BLaER1 (cell line): Measurements from ENCODE around the gene LMTK2.
"Not testable (repeated sequence)": the region's sequence is repeated elsewhere in the genome, so short reads cannot be mapped to it uniquely, and the experiment has no call there.

Experiments
- H3K27ac ChIP-seq: shearing (Covaris generic); formaldehyde crosslinking; 2 replicates; pipeline ENCODE4 v1.8.1; 2022
- H3K27me3 ChIP-seq: shearing (Covaris generic); formaldehyde crosslinking; 2 replicates; pipeline ENCODE4 v1.8.1; 2022
- H3K36me3 ChIP-seq: shearing (Covaris generic); formaldehyde crosslinking; 2 replicates; pipeline ENCODE4 v1.8.1; 2022
- H3K4me1 ChIP-seq: shearing (Covaris generic); formaldehyde crosslinking; 2 replicates; pipeline ENCODE4 v1.8.1; 2022
- H3K4me2 ChIP-seq: shearing (Covaris generic); formaldehyde crosslinking; 2 replicates; pipeline ENCODE4 v1.8.1; 2022
- H3K4me3 ChIP-seq: shearing (Covaris generic); formaldehyde crosslinking; 2 replicates; pipeline ENCODE4 v1.8.1; 2022
- H3K9ac ChIP-seq: shearing (Covaris generic); formaldehyde crosslinking; 2 replicates; pipeline ENCODE4 v1.8.1; 2022
- H3K9me3 ChIP-seq: shearing (Covaris generic); formaldehyde crosslinking; 2 replicates; pipeline ENCODE4 v1.8.1; 2022
- H4K20me1 ChIP-seq: shearing (Covaris generic); formaldehyde crosslinking; 2 replicates; pipeline ENCODE4 v1.8.1; 2022
- Cebpa-rat ChIP-seq: shearing (Covaris generic); IDR thresholded peaks from 2 replicates; pipeline ENCODE4 v1.8.1; 2022

Gene LMTK2

DNA sequence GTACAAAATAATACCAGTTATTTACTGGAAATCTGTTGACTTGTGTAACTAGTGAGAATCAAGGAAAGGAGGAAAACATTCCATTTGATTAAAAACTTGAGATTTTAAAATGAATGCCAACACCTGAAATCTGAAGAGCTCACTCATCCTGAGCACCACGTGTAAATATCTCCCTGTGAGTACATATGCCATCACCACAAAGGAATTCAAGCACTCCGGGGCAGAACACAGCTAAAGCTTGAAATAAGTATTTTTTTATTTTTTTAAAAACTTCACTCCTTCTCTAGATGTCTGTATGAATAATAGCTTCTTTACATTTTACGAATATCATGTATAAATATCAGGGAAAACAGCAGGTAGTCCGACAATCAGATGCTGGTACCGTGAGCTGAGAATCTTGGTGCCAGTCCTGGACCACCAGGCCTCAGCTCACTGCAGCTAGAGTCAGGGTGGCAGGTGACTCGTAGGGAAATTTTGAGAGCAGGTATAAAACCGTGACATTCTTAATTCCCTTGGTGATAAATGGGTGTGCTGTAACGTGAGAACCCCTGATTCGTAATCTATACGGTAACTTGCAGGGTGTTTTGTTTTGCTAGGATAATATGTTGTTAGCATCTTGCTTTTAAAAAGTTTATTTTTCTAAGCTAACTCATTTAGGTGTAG is 12.7 kb downstream of the LMTK2 start:
- H3K9ac ChIP-seq: no peak overlapping the region
- no peaks in the 10 kb centered on the region for H3K9me3 ChIP-seq
- peaks cover 99% of the 10 kb centered on the region for H4K20me1 ChIP-seq
- H3K4me3 ChIP-seq: no peak overlapping the region
- no peaks in the 10 kb centered on the region for H3K27me3 ChIP-seq
- no peak overlapping the region for H3K27ac ChIP-seq
- peaks cover 13% of the 10 kb centered on the region for H3K4me1 ChIP-seq
- no peak for TF ChIP-seq Cebpa-rat
- no peak overlapping the region for H3K4me2 ChIP-seq
- peaks cover 18% of the 10 kb centered on the region for H3K36me3 ChIP-seq

DNA sequence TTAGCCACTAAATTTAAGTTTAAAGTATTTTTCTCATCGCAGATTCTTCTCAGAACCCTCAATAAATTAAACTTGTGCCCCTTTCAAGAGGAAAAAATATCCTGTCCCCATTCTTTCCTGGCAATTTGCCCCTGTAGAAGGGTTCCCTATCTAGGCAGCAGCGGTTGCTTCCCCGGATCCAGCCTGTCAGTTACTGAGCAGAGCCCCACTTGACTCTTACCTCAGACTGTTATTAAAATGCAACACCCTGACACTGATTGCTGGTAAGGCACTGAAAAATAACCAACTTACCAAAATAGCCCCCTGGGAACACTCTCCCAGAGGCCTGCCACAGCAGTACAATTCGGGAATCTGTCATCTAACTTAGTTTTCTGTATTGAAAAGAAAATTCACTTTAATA is 13.9 kb downstream of the LMTK2 start:
- H3K27me3 ChIP-seq: no peaks in the 10 kb centered on the region
- peaks cover 19% of the 10 kb centered on the region for H3K36me3 ChIP-seq
- no peak overlapping the region for H3K4me3 ChIP-seq
- H3K9ac ChIP-seq: no peak overlapping the region
- H3K4me2 ChIP-seq: no peak overlapping the region
- peaks cover 99% of the 10 kb centered on the region for H4K20me1 ChIP-seq
- H3K9me3 ChIP-seq: no peaks in the 10 kb centered on the region
- peaks cover 6% of the 10 kb centered on the region for H3K4me1 ChIP-seq
- no peak for TF ChIP-seq Cebpa-rat
- no peak overlapping the region for H3K27ac ChIP-seq

DNA sequence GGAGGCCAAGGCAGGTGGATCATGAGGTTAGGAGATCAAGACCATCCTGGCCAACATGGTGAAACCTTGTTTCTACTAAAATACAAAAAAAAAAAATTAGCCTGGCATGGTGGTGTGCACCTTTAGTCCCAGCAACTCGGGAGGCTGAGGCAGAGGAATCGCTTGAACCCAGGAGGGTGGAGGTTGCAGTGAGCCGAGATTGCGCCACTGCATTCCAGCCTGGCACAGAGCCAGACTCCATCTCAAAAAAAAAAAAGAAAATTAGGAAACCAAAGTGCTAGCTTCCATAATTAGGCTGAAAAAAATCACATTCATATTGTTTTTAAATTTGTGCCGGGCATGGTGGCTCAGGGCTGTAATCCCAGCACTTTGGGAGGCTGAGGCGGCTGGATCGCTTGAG is 14.7 kb downstream of the LMTK2 start:
- H3K9me3 ChIP-seq, H3K4me3 ChIP-seq, H3K27ac ChIP-seq, H3K27me3 ChIP-seq, H3K9ac ChIP-seq, H3K4me1 ChIP-seq, H3K4me2 ChIP-seq: not testable (repeated sequence)
- Histone ChIP-seq H4K20me1 (peaks cover 99% of the 10 kb centered on the region), H3K36me3 (peaks cover 19% of the 10 kb centered on the region)

GRCh38 chr7:98123365-98123696 is 16.7 kb downstream of the LMTK2 start:
- H4K20me1 ChIP-seq: peaks cover 99% of the 10 kb centered on the region
- no peak overlapping the region for H3K27ac ChIP-seq
- no peak overlapping the region for H3K4me2 ChIP-seq
- H3K4me3 ChIP-seq: no peak overlapping the region
- H3K9me3 ChIP-seq: no peaks in the 10 kb centered on the region
- TF ChIP-seq Cebpa-rat: no peak
- H3K9ac ChIP-seq: no peak overlapping the region
- H3K36me3 ChIP-seq: peaks cover 18% of the 10 kb centered on the region
- H3K27me3 ChIP-seq: no peaks in the 10 kb centered on the region
- H3K4me1 ChIP-seq: peaks cover 16% of the 10 kb centered on the region

DNA sequence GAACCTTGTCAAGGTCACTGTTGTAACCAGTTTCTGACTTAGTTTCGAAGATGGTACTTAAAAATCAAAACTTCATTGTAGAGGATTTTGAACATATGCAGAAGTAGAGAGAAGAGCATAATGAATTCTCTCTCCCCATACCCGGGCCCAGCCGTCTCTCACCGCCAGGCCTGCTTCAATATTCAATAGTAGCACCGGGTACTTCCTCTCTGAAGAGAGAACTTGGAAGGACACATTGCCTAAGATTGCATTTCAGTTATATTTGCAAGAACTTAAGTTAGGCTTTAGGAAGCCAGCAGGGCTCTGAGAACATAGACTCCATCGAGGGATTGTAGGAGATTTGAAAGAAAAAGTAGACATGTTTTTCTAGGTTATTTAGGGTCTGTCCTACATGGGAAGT is 19.1 kb downstream of the LMTK2 start:
- H3K9ac ChIP-seq: no peak overlapping the region
- H3K9me3 ChIP-seq: no peaks in the 10 kb centered on the region
- peaks cover 20% of the 10 kb centered on the region for H3K4me1 ChIP-seq
- no peaks in the 10 kb centered on the region for H3K27me3 ChIP-seq
- no peak overlapping the region for H3K27ac ChIP-seq
- no peak overlapping the region for H3K4me2 ChIP-seq
- peaks cover 7% of the 10 kb centered on the region for H3K36me3 ChIP-seq
- H3K4me3 ChIP-seq: no peak overlapping the region
- peaks cover 100% of the 10 kb centered on the region for H4K20me1 ChIP-seq
- no peak for TF ChIP-seq Cebpa-rat

DNA sequence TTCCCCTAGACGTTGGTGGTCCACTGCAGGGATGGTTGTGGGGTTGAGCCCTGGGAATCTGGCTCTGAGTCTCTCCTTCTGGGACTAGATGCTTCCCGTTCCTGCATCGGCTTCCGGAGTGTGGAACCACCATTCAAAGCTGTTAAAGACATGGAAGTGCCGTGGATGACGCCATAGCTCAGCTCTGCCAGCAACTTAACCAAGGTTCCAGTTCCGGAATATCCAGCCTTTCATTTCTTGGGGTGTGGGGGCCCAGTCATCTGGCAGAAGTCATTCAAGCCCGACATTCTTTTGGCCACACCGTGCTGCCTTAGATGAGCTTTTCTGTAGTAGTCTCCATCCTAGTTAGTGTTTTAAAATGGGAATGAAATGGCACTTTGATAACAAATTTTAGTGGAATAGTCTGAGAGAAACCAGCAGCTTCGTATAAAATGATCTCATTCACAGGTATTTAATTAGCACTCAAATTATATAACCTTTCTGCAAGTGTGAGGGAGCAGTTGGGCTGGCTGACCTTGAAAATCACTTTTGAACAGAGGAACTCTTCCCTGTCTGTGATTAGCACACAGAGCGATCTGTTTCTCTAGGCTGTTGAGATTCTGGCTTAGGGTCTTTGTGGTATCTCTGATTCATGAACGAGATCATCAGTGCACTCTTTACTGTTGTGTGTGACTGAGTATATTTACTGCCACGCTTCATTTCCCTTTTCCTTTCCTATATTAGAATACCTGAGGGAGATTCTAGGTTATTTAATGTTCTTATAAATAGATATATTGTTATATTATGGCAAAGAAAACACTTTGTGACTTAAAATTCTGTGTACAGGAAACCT is 19.9 kb downstream of the LMTK2 start:
- no peak overlapping the region for H3K9ac ChIP-seq
- H3K27ac ChIP-seq: no peak overlapping the region
- no peaks in the 10 kb centered on the region for H3K9me3 ChIP-seq
- H3K4me3 ChIP-seq: no peak overlapping the region
- H3K4me1 ChIP-seq: peaks cover 27% of the 10 kb centered on the region
- no peaks in the 10 kb centered on the region for H3K27me3 ChIP-seq
- H3K36me3 ChIP-seq: peaks cover 7% of the 10 kb centered on the region
- no peak for TF ChIP-seq Cebpa-rat
- H4K20me1 ChIP-seq: peaks cover 100% of the 10 kb centered on the region
- H3K4me2 ChIP-seq: peak overlapping the region; percentile 17; the same call in 1 of the 2 replicates

DNA sequence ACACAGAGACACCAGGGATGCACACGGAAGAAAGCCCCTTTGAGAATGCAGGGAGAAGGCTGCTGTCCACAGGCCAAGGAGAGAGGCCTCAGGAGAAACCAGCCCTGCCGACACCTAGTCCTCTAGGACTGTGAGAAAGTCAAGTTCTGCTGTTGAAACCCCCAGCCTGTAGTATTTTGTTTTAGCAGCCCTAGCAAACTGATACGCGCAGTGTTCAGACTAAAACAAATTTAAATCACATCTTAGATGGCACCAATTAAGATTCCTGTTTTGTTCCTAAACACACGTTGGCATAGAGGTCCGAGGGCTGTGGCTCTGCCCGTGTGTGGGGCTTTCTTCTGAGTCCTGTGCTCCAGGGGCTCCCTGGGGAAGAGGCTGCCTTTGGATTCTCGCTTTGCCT is 21.7 kb downstream of the LMTK2 start:
- Histone ChIP-seq H3K9ac (no peak overlapping the region), H3K27me3 (no peaks in the 10 kb centered on the region), H3K4me2 (no peak overlapping the region), H3K4me3 (no peak overlapping the region), H4K20me1 (peaks cover 100% of the 10 kb centered on the region), H3K9me3 (no peaks in the 10 kb centered on the region), H3K36me3 (peaks cover 7% of the 10 kb centered on the region), H3K4me1 (peaks cover 46% of the 10 kb centered on the region), H3K27ac (no peak overlapping the region)
- no peak for TF ChIP-seq Cebpa-rat

DNA sequence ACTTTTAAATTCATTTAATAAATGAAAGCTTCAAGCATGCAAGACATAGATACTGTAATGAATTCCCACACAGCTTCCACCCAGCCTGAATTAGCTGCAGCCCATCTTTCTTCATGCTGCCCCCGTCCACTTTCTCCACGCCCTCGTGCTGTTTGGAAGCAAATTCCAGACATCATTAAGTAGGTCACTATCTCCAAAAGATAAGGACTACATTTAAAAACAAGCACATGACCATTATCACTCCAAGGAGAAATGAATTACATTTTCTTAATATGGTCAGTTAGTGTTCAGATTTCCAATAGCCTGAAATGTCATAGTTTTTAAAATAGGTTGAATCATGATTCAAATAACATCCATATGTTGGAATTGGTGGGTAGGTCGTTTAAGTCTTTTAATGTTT is 24.3 kb downstream of the LMTK2 start:
- no peak overlapping the region for H3K4me3 ChIP-seq
- H3K27me3 ChIP-seq: no peaks in the 10 kb centered on the region
- no peak overlapping the region for H3K27ac ChIP-seq
- H3K4me1 ChIP-seq: peaks cover 59% of the 10 kb centered on the region
- no peak for TF ChIP-seq Cebpa-rat
- no peaks in the 10 kb centered on the region for H3K9me3 ChIP-seq
- peak overlapping the region; percentile 69 for H3K4me2 ChIP-seq
- peaks cover 100% of the 10 kb centered on the region for H4K20me1 ChIP-seq
- H3K9ac ChIP-seq: no peak overlapping the region
- H3K36me3 ChIP-seq: no peaks in the 10 kb centered on the region

DNA sequence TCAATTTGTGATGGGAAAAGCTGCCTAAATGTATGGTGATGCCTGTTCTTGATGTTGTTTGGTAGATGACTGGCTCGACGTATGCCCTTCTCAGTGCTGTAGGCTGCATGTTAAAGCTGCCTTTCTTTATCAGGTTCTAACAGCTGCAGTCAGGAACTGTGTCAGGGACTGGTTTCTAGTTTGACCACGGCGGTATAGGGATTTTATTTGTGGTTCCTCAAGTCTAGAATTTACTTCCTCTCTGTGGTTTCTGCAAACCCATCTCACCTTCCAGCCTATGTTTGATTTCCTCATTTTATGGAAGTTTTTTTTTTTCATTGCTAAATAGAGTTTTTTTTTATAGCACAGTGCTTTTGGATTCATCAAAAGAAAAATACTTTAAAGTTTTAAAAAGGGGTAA is 26.5 kb downstream of the LMTK2 start:
- TF ChIP-seq Cebpa-rat: no peak
- Histone ChIP-seq H3K4me1 (peaks cover 47% of the 10 kb centered on the region), H3K27me3 (no peaks in the 10 kb centered on the region), H3K4me2 (peak overlapping the region; percentile 69), H3K27ac (no peak overlapping the region), H3K9ac (no peak overlapping the region), H4K20me1 (peaks cover 100% of the 10 kb centered on the region), H3K36me3 (peaks cover 11% of the 10 kb centered on the region), H3K4me3 (no peak overlapping the region), H3K9me3 (no peaks in the 10 kb centered on the region)

DNA sequence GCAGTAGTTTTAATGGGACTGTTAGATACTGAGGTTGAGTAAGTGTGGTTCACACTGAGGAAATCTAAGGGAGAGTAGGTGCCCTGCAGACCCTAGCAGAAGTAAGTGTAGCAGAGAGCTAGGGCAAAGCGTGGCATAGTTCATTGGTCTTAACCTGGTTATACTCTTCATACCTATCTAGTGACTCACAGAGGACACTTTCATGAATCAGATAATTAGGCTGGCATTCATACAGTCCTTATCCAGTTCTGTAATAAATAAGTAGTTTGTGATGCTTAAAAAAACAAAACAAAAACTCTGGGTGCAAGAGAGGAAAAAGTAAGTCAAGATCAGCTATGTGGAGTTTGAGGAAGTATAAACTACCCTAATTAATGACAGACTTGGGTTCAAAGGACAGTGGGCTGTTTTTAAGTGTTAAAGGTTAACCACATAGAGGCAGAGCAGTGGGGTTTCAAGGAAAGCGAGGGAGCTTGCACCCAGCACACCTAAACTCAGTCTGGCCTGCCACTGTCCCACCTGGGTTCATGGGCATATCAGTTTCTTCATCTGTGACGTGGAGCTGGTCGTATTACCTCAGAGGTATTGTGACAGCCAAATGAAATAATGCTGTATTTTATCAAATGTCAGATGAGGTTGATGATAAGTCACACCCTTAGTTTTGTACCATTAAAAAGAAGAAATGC is 27.1 kb downstream of the LMTK2 start:
- Histone ChIP-seq H3K27ac (no peak overlapping the region), H3K36me3 (peaks cover 17% of the 10 kb centered on the region), H3K4me1 (peaks cover 47% of the 10 kb centered on the region), H3K4me3 (no peak overlapping the region), H3K27me3 (no peaks in the 10 kb centered on the region), H4K20me1 (peaks cover 100% of the 10 kb centered on the region), H3K9me3 (no peaks in the 10 kb centered on the region), H3K9ac (no peak overlapping the region), H3K4me2 (peak overlapping the region; percentile 69)
- TF ChIP-seq Cebpa-rat: no peak
